Neural cell (in vitro differentiated cells): ENCODE data around the gene INS. TPM values are rescaled to one million over a fixed set of nuclear protein-coding genes. Genes with fewer than 3 reads are reported as not detected.

Experiments
- H2AFZ ChIP-seq: fragments of 200-600, 300-800 bp; sonication (generic), shearing (Covaris generic); 2 replicates; pipeline ENCODE4 v1.6.0; 2014; ENCODE audit warnings: low read depth, mild to moderate bottlenecking, antibody characterized with exemption, low read length, moderate library complexity
- H3F3A ChIP-seq: fragments of 200-600 bp; shearing (Covaris generic); 2 replicates; pipeline ENCODE4 v1.6.1; 2016; ENCODE audit warnings: mild to moderate bottlenecking, moderate library complexity, mixed read lengths, antibody characterized with exemption, low read length; ENCODE audit not compliant: insufficient read depth, poor library complexity, severe bottlenecking
- H3K27ac ChIP-seq: fragments of 200-600, 300-800 bp; sonication (generic), shearing (Covaris generic); 2 replicates; pipeline ENCODE4 v1.5.1; 2014; ENCODE audit warnings: mild to moderate bottlenecking, low read length, moderate library complexity
- H3K27me3 ChIP-seq: fragments of 300-800, 200-600 bp; sonication (generic), shearing (Covaris generic); 2 replicates; pipeline ENCODE4 v1.6.0; 2014; ENCODE audit warnings: mild to moderate bottlenecking, low read depth, low read length, moderate library complexity; ENCODE audit not compliant: insufficient read depth
- H3K36me3 ChIP-seq: fragments of 300-800, 200-600 bp; sonication (generic), shearing (Covaris generic); 2 replicates; pipeline ENCODE4 v1.5.1; 2014; ENCODE audit warnings: mild to moderate bottlenecking, antibody characterized with exemption, low read length, moderate library complexity; ENCODE audit not compliant: insufficient read depth
- H3K4me2 ChIP-seq: fragments of 300-800, 200-600 bp; sonication (generic), shearing (Covaris generic); 2 replicates; pipeline ENCODE4 v1.6.0; 2014; ENCODE audit warnings: mild to moderate bottlenecking, low read length
- H3K4me3 ChIP-seq: fragments of 300-800, 200-600 bp; sonication (generic), shearing (Covaris generic); 2 replicates; pipeline ENCODE4 v1.5.1; 2014; ENCODE audit warnings: mild to moderate bottlenecking, low read length, moderate library complexity
- H3K79me2 ChIP-seq: fragments of 200-600 bp; shearing (Covaris generic); replicated peaks from 2 replicates; pipeline ENCODE4 v1.6.0; 2014; ENCODE audit warnings: mild to moderate bottlenecking, low read length, moderate library complexity; ENCODE audit not compliant: insufficient read depth
- H3K9ac ChIP-seq: fragments of 300-800, 200-600 bp; sonication (generic), shearing (Covaris generic); 2 replicates; pipeline ENCODE4 v1.6.1; 2016; ENCODE audit warnings: mild to moderate bottlenecking, low read length, mixed read lengths
- H3K9me2 ChIP-seq: fragments of 200-600 bp; shearing (Covaris generic); 2 replicates; pipeline ENCODE4 v1.6.1; 2016; ENCODE audit warnings: mild to moderate bottlenecking, low read length, mixed read lengths; ENCODE audit not compliant: insufficient read depth
- H3K9me3 ChIP-seq: fragments of 200-600, 300-800 bp; sonication (generic), shearing (Covaris generic); 2 replicates; pipeline ENCODE4 v1.6.1; 2016; ENCODE audit warnings: mild to moderate bottlenecking, mixed run types, low read length, moderate library complexity, mixed read lengths
- H4K20me1 ChIP-seq: fragments of 200-600 bp; shearing (Covaris generic); 2 replicates; pipeline ENCODE4 v1.6.1; 2016; ENCODE audit warnings: mild to moderate bottlenecking, mixed run types; ENCODE audit not compliant: insufficient read depth
- CTCF ChIP-seq: fragments of 450-650 bp; IDR thresholded peaks from 2 replicates; pipeline ENCODE4 v1.5.1; 2014; ENCODE audit warnings: antibody characterized with exemption, mild to moderate bottlenecking, moderate library complexity; ENCODE audit not compliant: poor library complexity, severe bottlenecking
- EP300 ChIP-seq: fragments of 450-650 bp; conservative IDR thresholded peaks from 2 replicates; pipeline ENCODE4 v1.6.1; 2014; ENCODE audit warnings: antibody characterized with exemption, mild to moderate bottlenecking, moderate library complexity; ENCODE audit not compliant: poor library complexity, severe bottlenecking
- EZH2 ChIP-seq: fragments of 200-600, 300-800 bp; shearing (Covaris generic), sonication (generic); IDR thresholded peaks from 2 replicates; pipeline ENCODE4 v1.6.1; 2014; ENCODE audit warnings: antibody characterized with exemption, low read length, borderline replicate concordance, mild to moderate bottlenecking; ENCODE audit not compliant: insufficient read depth, poor library complexity, severe bottlenecking
- MXI1 ChIP-seq: fragments of 450-650 bp; conservative IDR thresholded peaks from 2 replicates; pipeline ENCODE4 v1.6.1; 2014; ENCODE audit warnings: antibody characterized with exemption, mild to moderate bottlenecking; ENCODE audit not compliant: poor library complexity, severe bottlenecking
- POLR2AphosphoS5 ChIP-seq: IDR thresholded peaks from 2 replicates; pipeline ENCODE4 v1.6.1; 2012
- RAD21 ChIP-seq: fragments of 450-650 bp; conservative IDR thresholded peaks from 2 replicates; pipeline ENCODE4 v1.6.1; 2014; ENCODE audit warnings: antibody characterized with exemption, mild to moderate bottlenecking, moderate library complexity
- REST ChIP-seq: IDR thresholded peaks from 2 replicates; pipeline ENCODE4 v1.6.1; 2012; ENCODE audit warnings: borderline replicate concordance
- SMC3 ChIP-seq: fragments of 450-650 bp; conservative IDR thresholded peaks from 2 replicates; pipeline ENCODE4 v1.6.1; 2014; ENCODE audit warnings: antibody characterized with exemption, mild to moderate bottlenecking, moderate library complexity; ENCODE audit not compliant: poor library complexity
- TAF1 ChIP-seq: IDR thresholded peaks from 2 replicates; pipeline ENCODE4 v1.6.1; 2012; ENCODE audit warnings: low read depth
- polyA plus RNA-seq: library from polyadenylated mRNA; depleted of rRNA; stranded (reverse); fragments of >200 nt; gene quantifications from 2 replicates; pipeline ENCODE4 v1.2.3, GENCODE V29; 2014

The INS gene
- polyA plus RNA-seq, 1 donor from 2014 or later: not detected

GRCh38 chr11:2200957-2201519, 40.0 kb upstream of the INS start:
- Histone ChIP-seq H3K9ac (no peak overlapping the region), H4K20me1 (no peaks in the 10 kb centered on the region), H3K9me2 (no peaks in the 10 kb centered on the region), H3F3A (no peaks in the 10 kb centered on the region), H3K9me3 (no peaks in the 10 kb centered on the region), H3K4me3 (no peak overlapping the region), H3K27ac (no peak overlapping the region), H3K4me2 (no peak overlapping the region), H3K79me2 (no peaks in the 10 kb centered on the region), H3K27me3 (no peaks in the 10 kb centered on the region), H3K36me3 (no peaks in the 10 kb centered on the region), H2AFZ (no peak overlapping the region)
- TF ChIP-seq RAD21 (no peak), TAF1 (no peak), POLR2AphosphoS5 (no peak)

GRCh38 chr11:2200536-2200935, 39.5 kb upstream of the INS start:
- H2AFZ ChIP-seq: no peak overlapping the region
- no peaks in the 10 kb centered on the region for H3K9me3 ChIP-seq
- TF ChIP-seq MXI1 (no peak), POLR2AphosphoS5 (no peak), EZH2 (no peak), REST (no peak), SMC3 (no peak), CTCF (no peak), TAF1 (no peak), RAD21 (no peak), EP300 (no peak)

More at GRCh38 chr11:2200536-2200935, 39.5 kb upstream of the INS start:
- no peak overlapping the region for H3K4me3 ChIP-seq
- no peaks in the 10 kb centered on the region for H3K27me3 ChIP-seq
- H3F3A ChIP-seq: no peaks in the 10 kb centered on the region
- no peak overlapping the region for H3K4me2 ChIP-seq
- no peaks in the 10 kb centered on the region for H3K36me3 ChIP-seq
- no peaks in the 10 kb centered on the region for H3K79me2 ChIP-seq
- no peak overlapping the region for H3K9ac ChIP-seq
- no peak overlapping the region for H3K27ac ChIP-seq
- H4K20me1 ChIP-seq: no peaks in the 10 kb centered on the region
- no peaks in the 10 kb centered on the region for H3K9me2 ChIP-seq
